GM18507 (cell line): ENCODE measurements around the gene STXBP1.
A peak's percentile ranks its signal among the peaks of the same experiment; 100 is the strongest.
"Not testable (repeated sequence)": the region's sequence is repeated elsewhere in the genome, so short reads cannot be mapped to it uniquely, and the experiment has no call there.

Experiments
- DNase-seq: peaks from one replicate; pipeline ENCODE4 v3.0.0; 2011; ENCODE audit warnings: low read depth; ENCODE audit not compliant: insufficient read length; ENCODE audit errors: extremely low spot score
- FAIRE-seq: peaks from 2 replicates; lab custom pipeline; 2011; peaks lifted over from hg19 to GRCh38; lab: Jason Lieb, UNC

STXBP1 gene

GRCh38 chr9:127575875-127576778, 36.0 kb upstream of the STXBP1 start:
- DNase-seq (no peak), FAIRE-seq (no peak)

- FAIRE-seq, DNase-seq: not testable (repeated sequence)
These were observed 34.9 kb upstream of the STXBP1 start for GRCh38 chr9:127577194-127577593.

GRCh38 chr9:127578627-127578951, 33.5 kb upstream of the STXBP1 start:
- no peak for FAIRE-seq
- no peak for DNase-seq

- DNase-seq = no peak
These were observed 32.9 kb upstream of the STXBP1 start for GRCh38 chr9:127578952-127579853.

GRCh38 chr9:127580366-127580765, 31.7 kb upstream of the STXBP1 start:
- DNase-seq = no peak

More at GRCh38 chr9:127578952-127579853, 32.9 kb upstream of the STXBP1 start:
- no peak for FAIRE-seq

GRCh38 chr9:127580879-127581475, 31.1 kb upstream of the STXBP1 start:
- no peak for FAIRE-seq
- DNase-seq = no peak

More at GRCh38 chr9:127580366-127580765, 31.7 kb upstream of the STXBP1 start:
- no peak for FAIRE-seq

- FAIRE-seq, DNase-seq: not testable (repeated sequence)
These were observed 27.6 kb upstream of the STXBP1 start for GRCh38 chr9:127584474-127584805.

GRCh38 chr9:127585161-127585819, 26.8 kb upstream of the STXBP1 start:
- DNase-seq (no peak), FAIRE-seq (no peak)

- FAIRE-seq (no peak), DNase-seq (no peak)
These were observed 26.0 kb upstream of the STXBP1 start for GRCh38 chr9:127586096-127586495.

GRCh38 chr9:127586537-127586936, 25.5 kb upstream of the STXBP1 start:
- DNase-seq (no peak), FAIRE-seq (no peak)

- DNase-seq (no peak), FAIRE-seq (no peak)
These were observed 24.1 kb upstream of the STXBP1 start for GRCh38 chr9:127587966-127588365.

GRCh38 chr9:127588740-127589506, 23.2 kb upstream of the STXBP1 start:
- no peak for FAIRE-seq
- DNase-seq = no peak

- peak; percentile 42 for FAIRE-seq
- no peak for DNase-seq
These were observed 22.1 kb upstream of the STXBP1 start for GRCh38 chr9:127589955-127590370.

GRCh38 chr9:127595611-127596010, 16.5 kb upstream of the STXBP1 start:
- DNase-seq = no peak

GRCh38 chr9:127598839-127599549, 13.1 kb upstream of the STXBP1 start:
- DNase-seq (no peak), FAIRE-seq (no peak)

More at GRCh38 chr9:127595611-127596010, 16.5 kb upstream of the STXBP1 start:
- no peak for FAIRE-seq

GRCh38 chr9:127599550-127599891, 12.6 kb upstream of the STXBP1 start:
- no peak for FAIRE-seq
- no peak for DNase-seq

GRCh38 chr9:127603226-127603625, 8.9 kb upstream of the STXBP1 start:
- no peak for FAIRE-seq
- no peak for DNase-seq

GRCh38 chr9:127606043-127606442, 6.0 kb upstream of the STXBP1 start:
- no peak for FAIRE-seq
- DNase-seq = no peak
